ENCODE measurements around the gene TOP2A.
"Not testable (repeated sequence)": the region's sequence is repeated elsewhere in the genome, so short reads cannot be mapped to it uniquely, and the experiment has no call there.

The TOP2A gene

DNA sequence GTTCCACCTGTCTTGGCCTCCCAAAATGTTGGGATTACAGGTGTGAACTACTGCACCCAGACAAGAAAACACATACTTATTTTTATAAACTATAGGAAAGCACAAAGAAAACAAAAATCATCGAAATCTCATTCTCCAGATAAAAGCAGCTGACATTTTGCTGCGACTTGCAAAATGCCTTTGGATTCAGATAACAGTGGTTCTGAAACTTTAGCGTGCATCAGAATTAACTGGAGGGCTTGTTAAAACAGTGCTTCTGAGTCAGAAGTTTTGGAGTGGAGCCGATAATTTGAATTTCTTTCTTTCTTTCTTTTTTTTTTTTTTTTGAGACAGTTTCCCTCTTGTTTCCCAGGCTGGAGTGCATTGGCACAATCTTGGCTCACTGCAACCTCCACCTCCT is 35.4 kb downstream of the TOP2A start:
- Histone ChIP-seq H3K56ac (ENCODE audit: low read length) (no peak overlapping the region), H3K79me1 (ENCODE audit: low read length) (no peaks in the 10 kb centered on the region), H3K4me3 (ENCODE audit: low read length) (no peak overlapping the region), H3K36me3 (ENCODE audit: control insufficient read depth, insufficient read depth, low read length) (no peaks in the 10 kb centered on the region), H3K4me2 (ENCODE audit: low read length) (no peak overlapping the region), H3K18ac (ENCODE audit: low read length) (no peak overlapping the region), H4K8ac (ENCODE audit: low read depth, low read length) (no peak overlapping the region), H3K27ac (ENCODE audit: low read depth, low read length) (no peak overlapping the region), H3K79me2 (ENCODE audit: control insufficient read depth, insufficient read depth, low read length) (no peaks in the 10 kb centered on the region), H3K4me1 (ENCODE audit: control insufficient read depth, low read depth, low read length) (no peaks in the 10 kb centered on the region), H4K5ac (ENCODE audit: low read length) (no peak overlapping the region), H2BK120ac (ENCODE audit: low read depth, low read length) (no peak overlapping the region), H2BK15ac (replicated peaks; ENCODE audit: low read depth) (no peak overlapping the region), H3K9ac (ENCODE audit: low read length) (no peak overlapping the region), H3K23ac (ENCODE audit: low read length) (no peak overlapping the region), H3K27me3 (ENCODE audit: insufficient read depth, low read length, poor library complexity) (no peaks in the 10 kb centered on the region), H2BK5ac (ENCODE audit: low read length) (no peak overlapping the region), H3K4ac (ENCODE audit: low read depth, low read length) (no peak overlapping the region), H2AK5ac (ENCODE audit: low read length) (no peak overlapping the region)
- WGBS (ENCODE audit: extremely low coverage, insufficient coverage, low lambda C conversion rate) = no CpG with 5 or more reads among the region's 4 CpGs
- no peak for DNase-seq

DNA sequence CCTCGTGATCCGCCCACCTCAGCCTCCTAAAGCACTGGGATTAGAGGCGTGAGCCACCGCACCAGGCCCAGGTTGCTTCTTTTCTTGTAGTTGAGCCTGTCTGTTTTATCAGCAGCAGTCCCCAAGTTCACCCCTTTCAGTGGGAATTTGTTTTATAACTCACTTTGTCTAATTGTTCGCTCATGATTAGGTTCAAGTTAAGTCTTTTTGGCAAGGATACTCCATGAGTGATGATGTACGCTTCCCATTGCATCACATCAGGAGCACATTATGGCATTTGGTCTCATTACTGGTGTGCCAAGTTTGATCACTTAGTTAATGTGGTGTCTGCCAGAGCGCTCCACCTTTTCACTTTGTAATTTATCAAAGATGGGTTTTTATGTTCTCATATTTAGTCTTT is 38.7 kb downstream of the TOP2A start:
- H3K4ac ChIP-seq (ENCODE audit: low read depth, low read length) = no peak overlapping the region

GRCh38 chr17:40377832-40378231 is 39.9 kb downstream of the TOP2A start:
- Histone ChIP-seq H3K79me1 (ENCODE audit: low read length) (no peaks in the 10 kb centered on the region), H2BK15ac (replicated peaks; ENCODE audit: low read depth) (no peak overlapping the region), H4K8ac (ENCODE audit: low read depth, low read length) (no peak overlapping the region), H3K27me3 (ENCODE audit: insufficient read depth, low read length, poor library complexity) (no peaks in the 10 kb centered on the region), H2BK5ac (ENCODE audit: low read length) (no peak overlapping the region), H3K56ac (ENCODE audit: low read length) (no peak overlapping the region), H3K23ac (ENCODE audit: low read length) (no peak overlapping the region), H2AK5ac (ENCODE audit: low read length) (no peak overlapping the region), H4K5ac (ENCODE audit: low read length) (no peak overlapping the region), H3K9ac (ENCODE audit: low read length) (no peak overlapping the region), H3K36me3 (ENCODE audit: control insufficient read depth, insufficient read depth, low read length) (no peaks in the 10 kb centered on the region), H3K4me2 (ENCODE audit: low read length) (no peak overlapping the region), H3K4me3 (ENCODE audit: low read length) (no peak overlapping the region), H3K4ac (ENCODE audit: low read depth, low read length) (no peak overlapping the region), H3K4me1 (ENCODE audit: control insufficient read depth, low read depth, low read length) (no peaks in the 10 kb centered on the region), H3K27ac (ENCODE audit: low read depth, low read length) (no peak overlapping the region), H3K79me2 (ENCODE audit: control insufficient read depth, insufficient read depth, low read length) (no peaks in the 10 kb centered on the region), H3K18ac (ENCODE audit: low read length) (no peak overlapping the region), H2BK120ac (ENCODE audit: low read depth, low read length) (no peak overlapping the region)
- no peak for DNase-seq
- WGBS (ENCODE audit: extremely low coverage, insufficient coverage, low lambda C conversion rate) = no CpG with 5 or more reads among the region's 13 CpGs

More for the DNA sequence above, 38.7 kb downstream of the TOP2A start:
- no peak overlapping the region for H3K56ac ChIP-seq (ENCODE audit: low read length)
- H3K23ac ChIP-seq (ENCODE audit: low read length) = no peak overlapping the region
- H3K27ac ChIP-seq (ENCODE audit: low read depth, low read length) = no peak overlapping the region
- H3K27me3 ChIP-seq (ENCODE audit: insufficient read depth, low read length, poor library complexity) = no peaks in the 10 kb centered on the region
- no peaks in the 10 kb centered on the region for H3K79me1 ChIP-seq (ENCODE audit: low read length)
- DNase-seq = no peak
- H2BK15ac ChIP-seq (replicated peaks; ENCODE audit: low read depth) = no peak overlapping the region
- no peaks in the 10 kb centered on the region for H3K79me2 ChIP-seq (ENCODE audit: control insufficient read depth, insufficient read depth, low read length)
- WGBS (ENCODE audit: extremely low coverage, insufficient coverage, low lambda C conversion rate) = no CpG with 5 or more reads among the region's 7 CpGs
- no peak overlapping the region for H3K4me3 ChIP-seq (ENCODE audit: low read length)
- H3K36me3 ChIP-seq (ENCODE audit: control insufficient read depth, insufficient read depth, low read length) = no peaks in the 10 kb centered on the region
- no peak overlapping the region for H3K9ac ChIP-seq (ENCODE audit: low read length)
- no peak overlapping the region for H2BK5ac ChIP-seq (ENCODE audit: low read length)
- no peak overlapping the region for H3K4me2 ChIP-seq (ENCODE audit: low read length)
- H4K8ac ChIP-seq (ENCODE audit: low read depth, low read length) = no peak overlapping the region
- no peak overlapping the region for H3K18ac ChIP-seq (ENCODE audit: low read length)
- H4K5ac ChIP-seq (ENCODE audit: low read length) = no peak overlapping the region
- H2AK5ac ChIP-seq (ENCODE audit: low read length) = no peak overlapping the region
- no peaks in the 10 kb centered on the region for H3K4me1 ChIP-seq (ENCODE audit: control insufficient read depth, low read depth, low read length)
- no peak overlapping the region for H2BK120ac ChIP-seq (ENCODE audit: low read depth, low read length)

- not testable (repeated sequence) for H3K4ac ChIP-seq (ENCODE audit: low read depth, low read length); H3K27ac ChIP-seq (ENCODE audit: low read depth, low read length); H3K79me1 ChIP-seq (ENCODE audit: low read length); DNase-seq; H3K56ac ChIP-seq (ENCODE audit: low read length); H2BK15ac ChIP-seq (replicated peaks; ENCODE audit: low read depth); H2AK5ac ChIP-seq (ENCODE audit: low read length); H3K36me3 ChIP-seq (ENCODE audit: control insufficient read depth, insufficient read depth, low read length); H4K8ac ChIP-seq (ENCODE audit: low read depth, low read length); H2BK120ac ChIP-seq (ENCODE audit: low read depth, low read length); H2BK5ac ChIP-seq (ENCODE audit: low read length); H4K5ac ChIP-seq (ENCODE audit: low read length); H3K18ac ChIP-seq (ENCODE audit: low read length); H3K27me3 ChIP-seq (ENCODE audit: insufficient read depth, low read length, poor library complexity); H3K4me1 ChIP-seq (ENCODE audit: control insufficient read depth, low read depth, low read length); H3K23ac ChIP-seq (ENCODE audit: low read length); H3K4me3 ChIP-seq (ENCODE audit: low read length); H3K79me2 ChIP-seq (ENCODE audit: control insufficient read depth, insufficient read depth, low read length); H3K4me2 ChIP-seq (ENCODE audit: low read length); H3K9ac ChIP-seq (ENCODE audit: low read length)
- WGBS (ENCODE audit: extremely low coverage, insufficient coverage, low lambda C conversion rate) = no CpG with 5 or more reads among the region's 6 CpGs
These were observed 41.2 kb downstream of the TOP2A start for GRCh38 chr17:40376541-40376940.

DNA sequence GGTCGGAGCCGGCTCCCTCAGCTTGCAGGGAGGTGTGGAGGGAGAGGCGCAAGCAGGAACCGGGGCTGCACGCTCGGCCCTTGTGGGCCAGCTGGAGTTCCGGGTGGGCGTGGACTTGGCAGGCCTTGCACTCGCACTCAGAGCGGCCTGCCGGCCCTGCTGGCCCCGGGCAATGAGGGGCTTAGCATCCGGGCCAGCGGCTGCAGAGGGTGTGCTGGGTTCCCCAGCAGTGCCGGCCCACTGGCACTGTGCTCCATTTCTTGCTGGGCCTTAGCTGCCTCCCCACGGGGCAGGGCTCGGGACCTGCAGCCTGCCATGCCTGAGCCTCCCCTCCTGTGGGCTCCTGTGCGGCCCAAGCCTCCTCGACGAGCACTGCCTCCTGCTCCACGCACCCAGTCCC is 41.9 kb downstream of the TOP2A start:
- not testable (repeated sequence) for DNase-seq

GRCh38 chr17:40374821-40375498 is 42.7 kb downstream of the TOP2A start:
- H3K79me1 ChIP-seq (ENCODE audit: low read length) = no peaks in the 10 kb centered on the region
- H2BK5ac ChIP-seq (ENCODE audit: low read length) = no peak overlapping the region
- no peaks in the 10 kb centered on the region for H3K36me3 ChIP-seq (ENCODE audit: control insufficient read depth, insufficient read depth, low read length)
- H3K27ac ChIP-seq (ENCODE audit: low read depth, low read length) = no peak overlapping the region
- no peaks in the 10 kb centered on the region for H3K4me1 ChIP-seq (ENCODE audit: control insufficient read depth, low read depth, low read length)
- no peak overlapping the region for H3K23ac ChIP-seq (ENCODE audit: low read length)
- no CpG with 5 or more reads among the region's 14 CpGs for WGBS (ENCODE audit: extremely low coverage, insufficient coverage, low lambda C conversion rate)
- DNase-seq = no peak
- no peak overlapping the region for H3K4ac ChIP-seq (ENCODE audit: low read depth, low read length)
- no peak overlapping the region for H4K8ac ChIP-seq (ENCODE audit: low read depth, low read length)
- no peak overlapping the region for H3K4me3 ChIP-seq (ENCODE audit: low read length)
- no peak overlapping the region for H3K4me2 ChIP-seq (ENCODE audit: low read length)
- no peak overlapping the region for H3K9ac ChIP-seq (ENCODE audit: low read length)
- H3K18ac ChIP-seq (ENCODE audit: low read length) = no peak overlapping the region
- no peak overlapping the region for H3K56ac ChIP-seq (ENCODE audit: low read length)
- H4K5ac ChIP-seq (ENCODE audit: low read length) = no peak overlapping the region
- no peak overlapping the region for H2BK120ac ChIP-seq (ENCODE audit: low read depth, low read length)
- H3K27me3 ChIP-seq (ENCODE audit: insufficient read depth, low read length, poor library complexity) = no peaks in the 10 kb centered on the region
- no peak overlapping the region for H2AK5ac ChIP-seq (ENCODE audit: low read length)
- H3K79me2 ChIP-seq (ENCODE audit: control insufficient read depth, insufficient read depth, low read length) = no peaks in the 10 kb centered on the region
- H2BK15ac ChIP-seq (replicated peaks; ENCODE audit: low read depth) = no peak overlapping the region

More for the DNA sequence above, 41.9 kb downstream of the TOP2A start:
- H3K4ac ChIP-seq (ENCODE audit: low read depth, low read length); H3K56ac ChIP-seq (ENCODE audit: low read length); H3K79me1 ChIP-seq (ENCODE audit: low read length); H3K27me3 ChIP-seq (ENCODE audit: insufficient read depth, low read length, poor library complexity); H3K9ac ChIP-seq (ENCODE audit: low read length); H3K4me2 ChIP-seq (ENCODE audit: low read length); H2BK15ac ChIP-seq (replicated peaks; ENCODE audit: low read depth); H2BK120ac ChIP-seq (ENCODE audit: low read depth, low read length); H4K5ac ChIP-seq (ENCODE audit: low read length); H3K27ac ChIP-seq (ENCODE audit: low read depth, low read length); H3K79me2 ChIP-seq (ENCODE audit: control insufficient read depth, insufficient read depth, low read length); H3K36me3 ChIP-seq (ENCODE audit: control insufficient read depth, insufficient read depth, low read length); H3K18ac ChIP-seq (ENCODE audit: low read length); H3K4me3 ChIP-seq (ENCODE audit: low read length); H2BK5ac ChIP-seq (ENCODE audit: low read length); H4K8ac ChIP-seq (ENCODE audit: low read depth, low read length); H3K23ac ChIP-seq (ENCODE audit: low read length); H2AK5ac ChIP-seq (ENCODE audit: low read length); H3K4me1 ChIP-seq (ENCODE audit: control insufficient read depth, low read depth, low read length): not testable (repeated sequence)
- no CpG with 5 or more reads among the region's 21 CpGs for WGBS (ENCODE audit: extremely low coverage, insufficient coverage, low lambda C conversion rate)
